T-helper 2 cell treated with Interferon-gamma antibody and Interleukin-4, amounts not matched to agents 100 ng/mL and 5 ng/mL, for 36 hours (primary cell): ENCODE data around the gene RB1. TPM values are rescaled to one million over a fixed set of nuclear protein-coding genes. Genes with fewer than 3 reads are reported as not detected.
"Not testable (repeated sequence)": the region's sequence is repeated elsewhere in the genome, so short reads cannot be mapped to it uniquely, and the experiment has no call there.

ENCODE experiments used
- intact Hi-C: fragments of 100-400 bp; cut with micrococcal nuclease; formaldehyde crosslinking; loops from one replicate; pipeline ENCODE4 v1.15.1; 2023
- total RNA-seq: library from RNA; stranded (reverse); gene quantifications from 2 replicates; pipeline ENCODE4 v1.2.3, GENCODE V29; 2022

RB1 gene
- total RNA-seq, 1 donor from 2014 or later = 40.0 TPM

GRCh38 chr13:48346583-48346982 is 43.0 kb downstream of the RB1 start:
- intact Hi-C loops = no loop called here

- intact Hi-C loops = no loop called here
Observed at GRCh38 chr13:48349525-48349924, 46.0 kb downstream of the RB1 start.

GRCh38 chr13:48353590-48353989 is 50.0 kb downstream of the RB1 start:
- intact Hi-C loops = no loop called here

GRCh38 chr13:48355524-48355923 is 52.0 kb downstream of the RB1 start:
- intact Hi-C loops = not testable (repeated sequence)

- intact Hi-C loops = no loop called here
Observed at GRCh38 chr13:48356750-48357149, 53.2 kb downstream of the RB1 start.

- intact Hi-C loops = no loop called here
Observed at GRCh38 chr13:48369988-48370387, 66.4 kb downstream of the RB1 start.

- intact Hi-C loops = no loop called here
Observed at GRCh38 chr13:48370815-48371214, 67.3 kb downstream of the RB1 start.

- intact Hi-C loops = no loop called here
Observed at GRCh38 chr13:48377857-48378256, 74.3 kb downstream of the RB1 start.

- intact Hi-C loops = no loop called here
Observed at GRCh38 chr13:48380581-48380980, 77.0 kb downstream of the RB1 start.

- intact Hi-C loops = no loop called here
Observed at GRCh38 chr13:48383384-48383783, 79.8 kb downstream of the RB1 start.

- intact Hi-C loops = no loop called here
Observed at GRCh38 chr13:48386816-48387215, 83.3 kb downstream of the RB1 start.

- intact Hi-C loops = no loop called here
Observed at GRCh38 chr13:48391257-48391656, 87.7 kb downstream of the RB1 start.

- intact Hi-C loops = no loop called here
Observed at GRCh38 chr13:48393030-48393697, 89.6 kb downstream of the RB1 start.

GRCh38 chr13:48393698-48394085 is 90.1 kb downstream of the RB1 start:
- intact Hi-C loops = no loop called here

- intact Hi-C loops = no loop called here
Observed at GRCh38 chr13:48397744-48398143, 94.2 kb downstream of the RB1 start.

- intact Hi-C loops = no loop called here
Observed at GRCh38 chr13:48398450-48399095, 95.0 kb downstream of the RB1 start.

GRCh38 chr13:48400090-48400694 is 96.6 kb downstream of the RB1 start:
- intact Hi-C loops = loop anchor here (5.0 kb wide), 2 partner anchors 182 to 363 kb away; partner anchors contain the start of gene NUDT15

- intact Hi-C loops = loop anchor here (5.0 kb wide), 2 partner anchors 181 to 364 kb away; partner anchors contain the start of gene NUDT15
Observed at GRCh38 chr13:48400850-48401291, 97.3 kb downstream of the RB1 start.

- intact Hi-C loops = loop anchor here (5.0 kb wide), 2 partner anchors 181 to 364 kb away; partner anchors contain the start of gene NUDT15
Observed at GRCh38 chr13:48401480-48401879, 97.9 kb downstream of the RB1 start.

- intact Hi-C loops = loop anchor here (5.0 kb wide), 2 partner anchors 180 to 365 kb away; partner anchors contain the start of gene NUDT15
Observed at GRCh38 chr13:48402325-48402932, 98.9 kb downstream of the RB1 start.

- intact Hi-C loops = loop anchor here (1.0 to 5.0 kb wide), 6 partner anchors 9 to 366 kb away; partner anchors contain the start of gene NUDT15
Observed at GRCh38 chr13:48403151-48403631, 99.6 kb downstream of the RB1 start.
